ENCODE data around the gene C5orf46.
A peak's percentile ranks its signal among the peaks of the same experiment; 100 is the strongest.
"Not testable (repeated sequence)": the region's sequence is repeated elsewhere in the genome, so short reads cannot be mapped to it uniquely, and the experiment has no call there.

Gene C5orf46

DNA sequence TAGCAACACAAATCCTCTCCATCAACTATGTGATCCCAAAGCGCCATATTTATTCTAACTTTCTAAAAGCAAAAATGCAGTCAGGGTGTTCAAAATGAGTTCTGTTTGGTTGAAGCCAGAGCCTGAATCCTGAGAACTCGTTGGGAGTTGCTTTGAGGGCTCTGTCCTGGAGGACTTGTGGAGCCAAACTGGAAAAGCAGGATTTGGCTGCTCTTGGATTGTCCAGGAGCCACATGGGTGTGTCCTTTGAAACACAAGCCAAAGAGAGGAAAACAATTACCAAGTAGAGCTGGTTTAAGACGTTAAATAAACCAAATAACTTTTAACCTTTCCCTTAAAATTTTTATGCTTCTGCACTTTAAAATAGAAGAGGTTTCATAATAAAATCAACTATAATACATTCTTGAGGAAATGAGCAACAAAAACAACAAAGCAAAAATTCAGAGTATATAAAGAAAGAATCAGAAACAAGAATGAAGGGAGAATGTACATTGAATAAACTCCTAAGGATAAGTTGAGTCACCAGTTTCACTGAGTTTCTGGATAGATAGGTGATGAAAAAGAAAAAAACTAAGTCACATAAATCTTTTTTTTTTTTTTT, 13.5 kb downstream of the C5orf46 start:
- DNase-seq: peak; percentile 16

- DNase-seq: no peak
Observed at GRCh38 chr5:147887930-147888329, 18.4 kb downstream of the C5orf46 start.

- DNase-seq: peak; percentile 1
Observed at GRCh38 chr5:147887026-147887627, 19.2 kb downstream of the C5orf46 start.

GRCh38 chr5:147882586-147883313, 23.6 kb downstream of the C5orf46 start:
- no peak for DNase-seq

DNA sequence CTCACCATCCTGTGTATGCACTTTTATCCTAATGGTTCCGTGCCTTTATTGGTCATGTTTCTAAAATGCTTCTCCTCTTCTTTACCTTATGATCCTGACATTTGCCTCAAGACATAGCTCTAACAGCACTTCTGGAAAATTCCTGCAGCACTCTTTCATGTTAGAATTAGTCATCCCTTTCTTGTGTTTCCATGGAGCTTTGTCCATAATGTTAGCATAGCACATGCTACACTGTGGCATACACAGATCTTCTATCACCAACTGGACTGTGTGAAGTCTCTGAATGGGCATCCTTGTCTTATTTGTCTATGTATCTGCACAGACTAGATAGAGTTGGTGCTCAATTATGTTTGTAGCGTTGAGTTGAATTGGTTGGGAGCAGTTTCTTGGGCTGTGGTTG, 25.9 kb downstream of the C5orf46 start:
- DNase-seq: no peak

- no peak for DNase-seq
Observed at GRCh38 chr5:147879784-147880183, 26.6 kb downstream of the C5orf46 start.

DNA sequence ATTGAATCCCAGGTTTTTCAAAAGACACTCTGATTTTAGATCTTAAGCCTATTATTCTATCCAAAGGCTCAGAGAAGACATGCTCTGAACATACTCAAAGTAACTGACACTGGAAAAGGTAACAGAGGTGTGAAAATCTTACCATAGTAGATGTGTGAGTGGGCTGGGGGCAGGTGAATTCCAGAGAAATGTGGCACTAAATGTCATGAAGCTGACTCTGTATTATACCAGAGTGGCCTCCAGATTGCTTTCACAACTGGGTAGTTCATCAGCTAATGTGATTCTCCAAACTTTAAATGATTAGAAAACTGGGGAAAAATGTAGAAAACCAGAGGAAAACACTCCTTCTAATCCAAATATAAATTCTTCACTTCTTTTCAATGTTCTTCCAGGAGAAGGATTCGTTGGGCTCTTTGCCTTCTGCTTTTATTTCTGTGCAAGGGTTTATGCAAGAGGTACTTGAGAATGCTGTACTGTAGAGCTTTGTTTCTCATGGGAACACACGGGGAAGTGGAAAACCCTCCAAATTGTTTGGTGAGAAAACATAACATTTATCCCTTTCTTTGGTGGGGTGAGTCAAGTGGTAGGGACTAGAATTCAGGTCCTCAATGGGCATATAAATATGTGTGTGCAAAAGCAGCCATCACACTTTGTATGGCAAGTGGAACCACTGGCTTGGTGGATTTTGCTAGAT, 28.1 kb downstream of the C5orf46 start, which contains the start of gene SCGB3A2:
SCGB3A2 (plus strand) TSS at position 646 of the 694 bp plus-strand sequence. CDS start 93 bp downstream, outside the sequence.
- no peak for DNase-seq

DNA sequence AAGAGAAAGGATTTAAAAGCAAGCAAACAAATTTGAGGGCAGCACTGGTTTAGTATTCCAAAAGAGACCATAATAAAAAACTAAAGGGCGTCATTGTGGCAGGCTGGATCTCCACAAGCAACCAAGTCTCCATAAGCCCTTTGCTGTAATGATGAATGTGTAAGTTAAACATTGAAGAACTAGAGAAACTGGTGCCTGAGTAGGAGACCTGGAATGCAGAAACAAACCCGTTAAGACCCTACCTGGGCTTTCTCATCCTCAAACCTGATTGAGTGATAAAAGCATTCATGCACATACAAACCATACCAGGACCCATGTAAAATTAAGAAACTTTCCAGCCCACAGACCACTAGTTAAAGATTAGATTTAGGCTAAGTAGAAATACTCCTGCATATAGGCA, 29.7 kb downstream of the C5orf46 start:
- no peak for DNase-seq

DNA sequence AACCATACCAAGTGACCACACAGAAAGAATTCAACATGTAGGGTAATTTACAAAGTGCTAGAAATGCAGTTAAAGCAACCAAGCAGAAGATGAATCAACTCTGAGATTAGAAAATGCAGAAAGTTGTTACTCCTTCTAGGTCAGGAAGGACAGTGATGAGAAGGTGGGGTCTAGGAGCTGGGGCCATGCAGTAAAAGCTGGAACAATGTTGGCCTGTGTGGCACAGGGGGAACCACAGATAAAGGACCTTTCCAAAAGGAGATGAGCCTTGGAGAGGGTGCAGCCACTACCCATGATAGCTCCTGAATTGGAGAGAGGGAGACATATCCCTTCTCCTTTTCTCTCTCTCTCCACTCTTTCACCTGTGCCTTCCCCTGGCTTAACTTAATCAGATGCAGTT, 30.2 kb downstream of the C5orf46 start:
- no peak for DNase-seq

DNA sequence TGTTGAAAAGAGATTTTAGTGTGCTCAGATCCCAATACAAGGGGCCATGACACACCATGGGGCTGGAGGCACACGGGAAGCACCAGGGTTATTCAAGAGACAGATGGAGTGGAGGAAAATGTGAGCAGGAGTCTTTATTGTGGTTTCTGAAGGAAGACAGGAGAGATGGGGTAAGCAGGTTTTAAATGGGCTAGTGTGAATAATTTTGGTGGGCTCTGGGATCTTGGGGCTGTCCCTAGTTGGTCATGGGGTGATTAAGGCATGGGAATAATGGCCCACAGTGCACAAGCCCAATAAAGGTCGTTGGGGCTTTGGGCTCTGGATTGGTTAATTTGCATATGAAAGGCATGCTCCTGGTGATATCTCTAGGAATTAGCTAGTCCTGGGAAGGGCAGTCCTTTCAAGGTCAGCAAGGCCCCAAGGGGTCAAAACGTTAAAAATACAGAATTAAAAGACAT, 31.4 kb downstream of the C5orf46 start:
- DNase-seq: no peak

DNA sequence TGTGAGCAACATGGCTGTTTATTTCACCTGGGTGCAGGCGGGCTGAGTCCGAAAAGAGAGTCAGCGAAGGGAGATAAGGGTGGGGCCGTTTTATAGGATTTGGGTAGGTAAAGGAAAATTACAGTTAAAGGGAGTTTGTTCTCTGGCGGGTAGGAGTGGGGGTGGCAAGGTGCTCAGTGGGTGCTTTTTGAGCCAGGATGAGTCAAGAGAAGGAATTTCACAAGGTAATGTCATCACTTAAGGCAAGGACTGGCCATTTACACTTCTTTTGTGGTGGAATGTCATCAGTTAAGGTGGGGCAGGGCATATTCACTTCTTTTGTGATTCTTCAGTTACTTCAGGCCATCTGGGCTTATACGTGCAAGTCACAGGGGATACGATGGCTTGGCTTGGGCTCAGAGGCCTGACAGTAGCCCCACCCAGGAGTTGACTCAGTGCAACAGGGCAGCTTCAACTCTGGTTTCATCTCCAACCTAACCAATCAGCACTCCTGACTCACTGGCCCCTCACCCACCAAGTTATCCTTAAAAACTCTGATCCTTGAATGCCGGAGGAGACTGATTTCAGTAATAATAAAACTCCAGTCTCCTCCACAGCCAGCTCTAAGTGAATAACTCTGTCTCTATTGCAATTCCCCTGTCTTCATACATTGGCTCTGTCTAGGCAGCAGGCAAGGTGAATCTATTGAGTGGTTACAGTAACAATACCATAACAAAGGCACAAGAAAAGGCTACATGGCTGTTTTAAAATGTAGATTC, 32.0 kb downstream of the C5orf46 start:
- DNase-seq: not testable (repeated sequence)

DNA sequence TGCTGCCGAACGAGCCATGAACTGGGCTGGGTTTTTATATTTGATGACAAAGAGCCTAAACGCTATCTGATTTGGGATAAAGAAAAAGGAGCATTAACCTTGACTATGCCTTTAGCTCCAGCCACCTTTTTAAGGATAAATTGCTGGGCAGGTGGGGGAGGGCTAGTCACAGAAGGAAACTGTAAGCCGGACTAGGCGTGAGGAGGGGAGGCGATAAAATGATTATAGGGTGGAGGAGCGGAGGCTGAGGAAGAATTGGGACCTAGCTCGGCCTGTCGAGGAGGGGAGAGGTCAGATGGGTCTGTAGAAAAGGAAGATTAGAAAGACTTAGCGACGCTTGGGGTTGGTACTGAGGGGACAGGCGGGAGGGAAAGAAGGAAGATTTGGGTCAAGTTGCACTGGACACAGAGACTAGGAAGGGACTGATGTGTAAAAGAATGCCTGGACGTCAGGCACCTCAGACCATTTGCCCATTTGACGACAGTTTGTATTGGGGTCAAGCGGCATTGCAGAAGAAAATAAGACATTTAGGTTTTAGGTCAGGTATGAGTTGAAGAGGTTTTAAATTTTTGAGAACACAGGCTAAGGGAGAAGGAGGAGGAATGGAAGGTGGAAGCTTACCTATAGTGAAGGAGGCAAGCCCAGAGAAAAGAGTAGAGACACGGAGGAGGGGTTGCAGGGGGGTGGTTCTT, 33.4 kb downstream of the C5orf46 start:
- not testable (repeated sequence) for DNase-seq

- DNase-seq: not testable (repeated sequence)
Observed at GRCh38 chr5:147871980-147872549, 34.3 kb downstream of the C5orf46 start.

DNA sequence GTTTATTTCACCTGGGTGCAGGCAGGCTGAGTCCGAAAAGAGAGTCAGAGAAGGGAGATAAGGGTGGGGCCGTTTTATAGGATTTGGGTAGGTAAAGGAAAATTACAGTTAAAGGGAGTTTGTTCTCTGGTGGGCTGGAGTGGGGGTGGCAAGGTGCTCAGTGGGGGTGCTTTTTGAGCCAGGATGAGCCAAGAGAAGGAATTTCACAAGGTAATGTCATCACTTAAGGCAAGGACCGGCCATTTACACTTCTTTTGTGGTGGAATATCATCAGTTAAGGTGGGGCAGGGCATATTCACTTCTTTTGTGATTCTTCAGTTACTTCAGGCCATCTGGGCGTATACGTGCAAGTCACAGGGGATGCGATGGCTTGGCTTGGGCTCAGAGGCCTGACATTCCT, 36.4 kb downstream of the C5orf46 start:
- DNase-seq: not testable (repeated sequence)

DNA sequence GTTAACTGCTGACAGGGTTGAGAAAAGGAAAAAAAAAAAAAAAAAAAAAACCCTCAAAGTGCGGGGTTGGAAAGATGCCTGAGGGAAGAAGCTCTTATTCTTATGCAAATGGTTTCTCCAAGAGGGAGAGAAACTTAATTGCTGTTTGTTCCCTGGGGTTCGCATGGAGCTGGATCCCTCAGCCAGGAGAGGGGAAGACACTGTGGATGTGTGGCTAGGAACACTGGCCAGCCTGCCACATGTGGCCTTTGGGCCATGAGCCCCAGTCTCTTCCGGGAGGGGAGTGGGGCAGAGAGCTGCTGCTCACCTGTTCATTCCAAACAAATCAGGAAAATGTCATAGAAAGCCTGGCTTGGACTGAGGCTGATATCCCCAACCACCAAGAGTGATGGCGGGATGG, 37.2 kb downstream of the C5orf46 start:
- no peak for DNase-seq

DNA sequence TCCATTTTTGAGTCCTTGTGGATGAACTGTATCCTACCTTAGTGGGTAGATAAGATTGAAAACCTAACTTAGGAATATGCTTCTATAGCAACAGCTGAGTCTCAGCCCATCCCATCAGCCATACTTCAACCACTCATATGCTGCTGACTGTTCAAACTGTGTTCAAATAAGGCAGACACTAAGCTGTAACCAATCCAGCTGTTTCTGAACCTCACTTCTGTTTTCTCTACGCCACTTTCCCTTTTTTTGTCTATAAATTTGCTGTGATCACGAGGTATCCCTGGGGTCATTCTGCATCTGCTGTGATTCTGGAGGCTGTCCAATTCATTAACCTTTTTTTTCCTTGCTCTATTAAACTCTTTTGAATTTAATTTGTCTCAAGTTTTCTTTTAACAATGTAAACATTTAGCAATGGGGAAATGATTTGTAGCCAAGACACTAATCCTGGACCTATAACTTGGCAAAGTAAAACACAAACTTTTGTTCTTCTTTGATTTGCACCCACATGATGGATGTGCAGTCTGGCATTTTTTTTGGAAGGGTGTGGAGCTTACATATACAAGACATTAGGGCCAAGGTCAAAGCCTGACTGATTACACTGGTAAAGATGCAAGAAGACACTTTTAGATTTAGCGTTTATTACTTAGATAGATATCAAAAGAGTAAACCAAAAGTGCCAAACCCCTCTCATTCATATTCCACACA, 42.7 kb downstream of the C5orf46 start:
- DNase-seq: no peak

GRCh38 chr5:147860641-147861025, 45.7 kb downstream of the C5orf46 start:
- no peak for DNase-seq

GRCh38 chr5:147859962-147860640, 46.2 kb downstream of the C5orf46 start:
- DNase-seq: no peak

GRCh38 chr5:147858565-147858964, 47.8 kb downstream of the C5orf46 start:
- no peak for DNase-seq

All from DMS153 (cell line).